Activated T-cell treated with anti-CD3 and anti-CD28 coated beads for 24 hours (primary cell): ENCODE measurements around the gene PCDHGA9.
"Not testable (repeated sequence)": the region's sequence is repeated elsewhere in the genome, so short reads cannot be mapped to it uniquely, and the experiment has no call there.

ENCODE experiments used
- DNase-seq: peaks from one replicate; pipeline ENCODE4 v3.0.0-alpha.2; 2020; ENCODE audit warnings: low read depth

Gene PCDHGA9

GRCh38 chr5:141402553-141403243, at the start of gene PCDHGA9:
PCDHGA9 (plus strand) TSS chr5:141402778; CDS start chr5:141402953, 175 bp downstream.
- DNase-seq, result no peak

- no peak for DNase-seq
These were observed 47.6 kb upstream of the PCDHGA9 start, which contains the start of gene PCDHGA4 for GRCh38 chr5:141354900-141355469. PCDHGA4 (plus strand) TSS chr5:141355021; CDS start chr5:141355108, 87 bp downstream.

- DNase-seq, result no peak
These were observed 46.9 kb upstream of the PCDHGA9 start for GRCh38 chr5:141355641-141356040.

- no peak for DNase-seq
These were observed 46.4 kb upstream of the PCDHGA9 start for GRCh38 chr5:141356133-141356532.

GRCh38 chr5:141356950-141357349, 45.6 kb upstream of the PCDHGA9 start:
- DNase-seq, result no peak

- DNase-seq, result no peak
These were observed 42.7 kb upstream of the PCDHGA9 start, which contains the start of gene PCDHGB2 for GRCh38 chr5:141359790-141360426. PCDHGB2 (plus strand) TSS chr5:141359994; CDS start chr5:141360136, 142 bp downstream.

- no peak for DNase-seq
These were observed 41.9 kb upstream of the PCDHGA9 start for GRCh38 chr5:141360685-141361084.

GRCh38 chr5:141362719-141363118, 39.9 kb upstream of the PCDHGA9 start:
- no peak for DNase-seq

- no peak for DNase-seq
These were observed 38.5 kb upstream of the PCDHGA9 start, which contains the start of gene PCDHGA5 for GRCh38 chr5:141363952-141364660. PCDHGA5 (plus strand) TSS chr5:141364162; CDS start chr5:141364331, 169 bp downstream.

- DNase-seq, result no peak
These were observed 36.3 kb upstream of the PCDHGA9 start for GRCh38 chr5:141366016-141366896.

- DNase-seq, result no peak
These were observed 32.4 kb upstream of the PCDHGA9 start, which contains the start of gene PCDHGB3 for GRCh38 chr5:141369994-141370848. PCDHGB3 (plus strand) TSS chr5:141370242; CDS start chr5:141370395, 153 bp downstream.

GRCh38 chr5:141371572-141372475, 30.8 kb upstream of the PCDHGA9 start:
- no peak for DNase-seq

GRCh38 chr5:141373673-141374317, 28.8 kb upstream of the PCDHGA9 start, which contains the start of gene PCDHGA6:
PCDHGA6 (plus strand) TSS chr5:141373891; CDS start chr5:141374084, 193 bp downstream.
- no peak for DNase-seq

GRCh38 chr5:141374627-141375026, 28.0 kb upstream of the PCDHGA9 start:
- DNase-seq, result no peak

GRCh38 chr5:141375444-141376155, 27.0 kb upstream of the PCDHGA9 start:
- DNase-seq, result not testable (repeated sequence)

GRCh38 chr5:141382469-141383294, 19.9 kb upstream of the PCDHGA9 start, which contains the start of gene PCDHGA7:
PCDHGA7 (plus strand) TSS chr5:141382742; CDS start chr5:141382900, 158 bp downstream.
- DNase-seq, result no peak

- DNase-seq, result no peak
These were observed 19.2 kb upstream of the PCDHGA9 start for GRCh38 chr5:141383345-141383744.
